HepG2 (cell line): Measurements from ENCODE around the gene GSDMA. TPM values are rescaled to one million over a fixed set of nuclear protein-coding genes. Genes with fewer than 3 reads are reported as not detected.

Experiments
- CAMTA2 ChIP-seq: sonication (generic); formaldehyde crosslinking; IDR thresholded peaks from 2 replicates; pipeline ENCODE4 v1.4.0; 2020; ENCODE audit warnings: mild to moderate bottlenecking, missing genetic modification reagents, borderline replicate concordance
- CBX1 ChIP-seq: IDR thresholded peaks from one replicate; pipeline ENCODE4 v1.6.1; 2016; ENCODE audit warnings: antibody characterized with exemption, low read depth
- EHMT2 ChIP-seq: fragments of 200-600 bp; sonication (generic); IDR thresholded peaks from 2 replicates; pipeline ENCODE4 v1.7.0; 2017; ENCODE audit warnings: antibody characterized with exemption, low read depth, low read length, borderline replicate concordance
- ELF4 ChIP-seq: sonication (generic); formaldehyde crosslinking; IDR thresholded peaks from 2 replicates; pipeline ENCODE4 v1.5.0; 2020; ENCODE audit warnings: missing genetic modification reagents, mild to moderate bottlenecking, moderate library complexity, borderline replicate concordance
- PHF21A ChIP-seq: sonication (generic); formaldehyde crosslinking; IDR thresholded peaks from 2 replicates; pipeline ENCODE4 v1.5.0; 2020; ENCODE audit warnings: mild to moderate bottlenecking, missing genetic modification reagents
- SCMH1 ChIP-seq: sonication (generic); formaldehyde crosslinking; IDR thresholded peaks from 2 replicates; pipeline ENCODE4 v1.9.0; 2021; ENCODE audit warnings: missing genetic modification reagents, mild to moderate bottlenecking, borderline replicate concordance
- SOX13 ChIP-seq, 3 experiments: fragments of 450-650 bp in 1 of 3; sonication (generic) in 1 of 3; formaldehyde crosslinking in 1 of 3; IDR thresholded peaks in 2 of 3; conservative IDR thresholded peaks in 1 of 3; 2 replicates each; pipeline versions ENCODE4 v1.5.0 to v1.6.1; 2016 to 2020; ENCODE audit warnings: antibody characterized with exemption in 1 of 3, mild to moderate bottlenecking in 1 of 3, missing compliant biosample characterization in 1 of 3, missing genetic modification reagents in 1 of 3, moderate library complexity in 1 of 3
- YY1 ChIP-seq: IDR thresholded peaks from 2 replicates; pipeline ENCODE4 v1.6.1; 2011; ENCODE audit warnings: low read length, low read depth, moderate library complexity, mild to moderate bottlenecking; ENCODE audit not compliant: insufficient read depth, insufficient replicate concordance
- ZNF17 ChIP-seq: sonication (generic); formaldehyde crosslinking; IDR thresholded peaks from 2 replicates; pipeline ENCODE4 v1.5.0; 2020; ENCODE audit warnings: mild to moderate bottlenecking, missing genetic modification reagents
- ZNF207 ChIP-seq: fragments of 450-650 bp; IDR thresholded peaks from 2 replicates; pipeline ENCODE4 v1.6.1; 2016; ENCODE audit warnings: antibody characterized with exemption, borderline replicate concordance
- ZNF552 ChIP-seq: sonication (generic); formaldehyde crosslinking; IDR thresholded peaks from 2 replicates; pipeline ENCODE4 v1.9.0; 2022; ENCODE audit warnings: missing genetic modification reagents, mild to moderate bottlenecking, borderline replicate concordance
- ZNF563 ChIP-seq: sonication (generic); formaldehyde crosslinking; IDR thresholded peaks from 2 replicates; pipeline ENCODE4 v1.8.0; 2022; ENCODE audit warnings: mild to moderate bottlenecking, moderate library complexity, missing genetic modification reagents
- ZNF589 ChIP-seq: sonication (generic); formaldehyde crosslinking; conservative IDR thresholded peaks from 2 replicates; pipeline ENCODE4 v1.8.0; 2022; ENCODE audit warnings: mild to moderate bottlenecking, moderate library complexity, missing genetic modification reagents
- ZNF761 ChIP-seq: sonication (generic); formaldehyde crosslinking; conservative IDR thresholded peaks from 2 replicates; pipeline ENCODE4 v1.4.0; 2020; ENCODE audit warnings: mild to moderate bottlenecking, missing genetic modification reagents
- ZSCAN30 ChIP-seq: sonication (generic); formaldehyde crosslinking; IDR thresholded peaks from 2 replicates; pipeline ENCODE4 v1.5.0; 2020; ENCODE audit warnings: mild to moderate bottlenecking, missing genetic modification reagents
- polyA plus RNA-seq, 8 experiments: library from polyadenylated mRNA; depleted of rRNA in 3 of 8; stranded (reverse) in 7 of 8; unstranded in 1 of 8; fragments of >200 nt; fragmentation: Illumina TruSeq in 4 of 8; extraction: Trizol in 4 of 8; gene quantifications; 2 replicates each; pipeline versions ENCODE4 v1.2.1 to v1.2.3, GENCODE V29; 2011 to 2016; ENCODE audit warnings: low read depth in 4 of 8, missing spikeins in 1 of 8, mixed read lengths in 1 of 8; ENCODE audit not compliant: insufficient read depth in 1 of 8
- total RNA-seq, 5 experiments: library from RNA; depleted of rRNA; stranded (reverse); fragments of >200 nt; fragmentation: Illumina TruSeq; extraction: Trizol; gene quantifications; 2 replicates each; pipeline ENCODE4 v1.2.3, GENCODE V29; 2016; ENCODE audit warnings: low read depth in 1 of 5
- TF ChIP-seq, protein P1 (sequence below): sonication (generic); formaldehyde crosslinking; IDR thresholded peaks from 2 replicates; pipeline ENCODE4 v1.5.0; 2020; ENCODE audit warnings: mild to moderate bottlenecking, missing genetic modification reagents
- TF ChIP-seq, protein P2 (sequence below): sonication (generic); formaldehyde crosslinking; IDR thresholded peaks from 2 replicates; pipeline ENCODE4 v1.5.0; 2020; ENCODE audit warnings: mild to moderate bottlenecking, missing genetic modification reagents
- TF ChIP-seq, protein P3 (sequence below): sonication (generic); formaldehyde crosslinking; IDR thresholded peaks from 2 replicates; pipeline ENCODE4 v1.4.0; 2020; ENCODE audit warnings: mild to moderate bottlenecking, missing genetic modification reagents
- TF ChIP-seq, protein P4 (sequence below): sonication (generic); formaldehyde crosslinking; IDR thresholded peaks from 2 replicates; pipeline ENCODE4 v1.5.1; 2020; ENCODE audit warnings: mild to moderate bottlenecking, missing genetic modification reagents, borderline replicate concordance

The GSDMA gene
- total and polyA plus RNA-seq, 2 of the 13 experiments (the other 11 are each of a cell fraction or from before 2014, with no cell fraction given): not detected

DNA sequence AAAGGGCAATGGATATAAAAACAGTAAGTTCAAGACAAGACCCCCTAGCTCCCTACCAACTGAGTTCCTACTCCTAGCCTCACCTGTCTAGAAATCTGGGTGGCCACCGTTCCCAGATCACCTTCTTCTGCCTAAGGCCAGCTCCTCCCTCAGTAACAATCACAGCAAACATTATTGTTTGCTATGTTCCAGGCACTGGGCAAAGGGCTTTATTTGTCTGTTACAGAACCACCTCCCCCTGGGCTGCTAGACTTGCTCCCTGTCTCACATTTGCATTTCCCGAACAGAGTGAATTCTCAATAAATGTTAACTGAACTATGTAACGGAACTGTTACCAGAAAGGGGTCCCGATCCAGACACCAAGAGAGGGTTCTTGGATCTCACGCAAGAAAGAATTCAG is 28.5 kb upstream of the GSDMA start (continued):
- TF ChIP-seq EHMT2 (no peak), YY1 (no peak), PHF21A (CRISPR knock-in tag) (peak; percentile 57), ZNF589 (CRISPR knock-in tag) (no peak), ZNF207 (no peak), ELF4 (CRISPR knock-in tag) (no peak), CAMTA2 (CRISPR knock-in tag) (no peak), CBX1 (no peak), ZNF552 (CRISPR knock-in tag) (no peak), ZNF563 (CRISPR knock-in tag) (no peak), ZSCAN30 (CRISPR knock-in tag) (no peak), SCMH1 (CRISPR knock-in tag) (no peak), ZNF761 (CRISPR knock-in tag) (no peak), ZNF17 (CRISPR knock-in tag) (no peak), SOX13 (IDR thresholded peaks at IDR 0.05) (no peak), SOX13 (CRISPR knock-in tag; conservative IDR thresholded peaks at IDR 0.05 in 1 of 2, IDR thresholded peaks at IDR 0.05 in 1 of 2) (peak in 1 of 2 experiments; percentile 56; a peak in 1 of 4 replicates)
- TF ChIP-seq, protein P1, sequence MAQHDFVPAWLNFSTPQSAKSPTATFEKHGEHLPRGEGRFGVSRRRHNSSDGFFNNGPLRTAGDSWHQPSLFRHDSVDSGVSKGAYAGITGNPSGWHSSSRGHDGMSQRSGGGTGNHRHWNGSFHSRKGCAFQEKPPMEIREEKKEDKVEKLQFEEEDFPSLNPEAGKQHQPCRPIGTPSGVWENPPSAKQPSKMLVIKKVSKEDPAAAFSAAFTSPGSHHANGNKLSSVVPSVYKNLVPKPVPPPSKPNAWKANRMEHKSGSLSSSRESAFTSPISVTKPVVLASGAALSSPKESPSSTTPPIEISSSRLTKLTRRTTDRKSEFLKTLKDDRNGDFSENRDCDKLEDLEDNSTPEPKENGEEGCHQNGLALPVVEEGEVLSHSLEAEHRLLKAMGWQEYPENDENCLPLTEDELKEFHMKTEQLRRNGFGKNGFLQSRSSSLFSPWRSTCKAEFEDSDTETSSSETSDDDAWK (CRISPR knock-in tag): no peak
- TF ChIP-seq, protein P2, sequence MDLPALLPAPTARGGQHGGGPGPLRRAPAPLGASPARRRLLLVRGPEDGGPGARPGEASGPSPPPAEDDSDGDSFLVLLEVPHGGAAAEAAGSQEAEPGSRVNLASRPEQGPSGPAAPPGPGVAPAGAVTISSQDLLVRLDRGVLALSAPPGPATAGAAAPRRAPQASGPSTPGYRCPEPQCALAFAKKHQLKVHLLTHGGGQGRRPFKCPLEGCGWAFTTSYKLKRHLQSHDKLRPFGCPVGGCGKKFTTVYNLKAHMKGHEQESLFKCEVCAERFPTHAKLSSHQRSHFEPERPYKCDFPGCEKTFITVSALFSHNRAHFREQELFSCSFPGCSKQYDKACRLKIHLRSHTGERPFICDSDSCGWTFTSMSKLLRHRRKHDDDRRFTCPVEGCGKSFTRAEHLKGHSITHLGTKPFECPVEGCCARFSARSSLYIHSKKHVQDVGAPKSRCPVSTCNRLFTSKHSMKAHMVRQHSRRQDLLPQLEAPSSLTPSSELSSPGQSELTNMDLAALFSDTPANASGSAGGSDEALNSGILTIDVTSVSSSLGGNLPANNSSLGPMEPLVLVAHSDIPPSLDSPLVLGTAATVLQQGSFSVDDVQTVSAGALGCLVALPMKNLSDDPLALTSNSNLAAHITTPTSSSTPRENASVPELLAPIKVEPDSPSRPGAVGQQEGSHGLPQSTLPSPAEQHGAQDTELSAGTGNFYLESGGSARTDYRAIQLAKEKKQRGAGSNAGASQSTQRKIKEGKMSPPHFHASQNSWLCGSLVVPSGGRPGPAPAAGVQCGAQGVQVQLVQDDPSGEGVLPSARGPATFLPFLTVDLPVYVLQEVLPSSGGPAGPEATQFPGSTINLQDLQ (CRISPR knock-in tag): no peak
- TF ChIP-seq, protein P3, sequence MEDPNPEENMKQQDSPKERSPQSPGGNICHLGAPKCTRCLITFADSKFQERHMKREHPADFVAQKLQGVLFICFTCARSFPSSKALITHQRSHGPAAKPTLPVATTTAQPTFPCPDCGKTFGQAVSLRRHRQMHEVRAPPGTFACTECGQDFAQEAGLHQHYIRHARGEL (CRISPR knock-in tag): no peak
- TF ChIP-seq, protein P4, sequence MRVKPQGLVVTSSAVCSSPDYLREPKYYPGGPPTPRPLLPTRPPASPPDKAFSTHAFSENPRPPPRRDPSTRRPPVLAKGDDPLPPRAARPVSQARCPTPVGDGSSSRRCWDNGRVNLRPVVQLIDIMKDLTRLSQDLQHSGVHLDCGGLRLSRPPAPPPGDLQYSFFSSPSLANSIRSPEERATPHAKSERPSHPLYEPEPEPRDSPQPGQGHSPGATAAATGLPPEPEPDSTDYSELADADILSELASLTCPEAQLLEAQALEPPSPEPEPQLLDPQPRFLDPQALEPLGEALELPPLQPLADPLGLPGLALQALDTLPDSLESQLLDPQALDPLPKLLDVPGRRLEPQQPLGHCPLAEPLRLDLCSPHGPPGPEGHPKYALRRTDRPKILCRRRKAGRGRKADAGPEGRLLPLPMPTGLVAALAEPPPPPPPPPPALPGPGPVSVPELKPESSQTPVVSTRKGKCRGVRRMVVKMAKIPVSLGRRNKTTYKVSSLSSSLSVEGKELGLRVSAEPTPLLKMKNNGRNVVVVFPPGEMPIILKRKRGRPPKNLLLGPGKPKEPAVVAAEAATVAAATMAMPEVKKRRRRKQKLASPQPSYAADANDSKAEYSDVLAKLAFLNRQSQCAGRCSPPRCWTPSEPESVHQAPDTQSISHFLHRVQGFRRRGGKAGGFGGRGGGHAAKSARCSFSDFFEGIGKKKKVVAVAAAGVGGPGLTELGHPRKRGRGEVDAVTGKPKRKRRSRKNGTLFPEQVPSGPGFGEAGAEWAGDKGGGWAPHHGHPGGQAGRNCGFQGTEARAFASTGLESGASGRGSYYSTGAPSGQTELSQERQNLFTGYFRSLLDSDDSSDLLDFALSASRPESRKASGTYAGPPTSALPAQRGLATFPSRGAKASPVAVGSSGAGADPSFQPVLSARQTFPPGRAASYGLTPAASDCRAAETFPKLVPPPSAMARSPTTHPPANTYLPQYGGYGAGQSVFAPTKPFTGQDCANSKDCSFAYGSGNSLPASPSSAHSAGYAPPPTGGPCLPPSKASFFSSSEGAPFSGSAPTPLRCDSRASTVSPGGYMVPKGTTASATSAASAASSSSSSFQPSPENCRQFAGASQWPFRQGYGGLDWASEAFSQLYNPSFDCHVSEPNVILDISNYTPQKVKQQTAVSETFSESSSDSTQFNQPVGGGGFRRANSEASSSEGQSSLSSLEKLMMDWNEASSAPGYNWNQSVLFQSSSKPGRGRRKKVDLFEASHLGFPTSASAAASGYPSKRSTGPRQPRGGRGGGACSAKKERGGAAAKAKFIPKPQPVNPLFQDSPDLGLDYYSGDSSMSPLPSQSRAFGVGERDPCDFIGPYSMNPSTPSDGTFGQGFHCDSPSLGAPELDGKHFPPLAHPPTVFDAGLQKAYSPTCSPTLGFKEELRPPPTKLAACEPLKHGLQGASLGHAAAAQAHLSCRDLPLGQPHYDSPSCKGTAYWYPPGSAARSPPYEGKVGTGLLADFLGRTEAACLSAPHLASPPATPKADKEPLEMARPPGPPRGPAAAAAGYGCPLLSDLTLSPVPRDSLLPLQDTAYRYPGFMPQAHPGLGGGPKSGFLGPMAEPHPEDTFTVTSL (CRISPR knock-in tag): no peak
